Spleen (tissue), 11 donors: Measurements from ENCODE around the gene CLDN6. TPM values are rescaled to one million over a fixed set of nuclear protein-coding genes. Genes with fewer than 3 reads are reported as not detected.

ENCODE experiments used
- DNase-seq: peaks from one replicate; pipeline ENCODE4 v3.0.0-alpha.2; 2020
- H3K27ac ChIP-seq, 8 donors: fragments of 200-600 bp; sonication (generic) in 7 of 8; 1 replicate in 4 of 8; 2 replicates in 4 of 8; pipeline versions ENCODE4 v1.5.0 to v1.8.0; 2016 to 2021; ENCODE audit warnings: inconsistent platforms in 4 of 8, mild to moderate bottlenecking in 4 of 8, moderate library complexity in 1 of 8
- H3K27me3 ChIP-seq, 7 donors: fragments of 200-600 bp; sonication (generic) in 6 of 7; replicated peaks in 1 of 7; 1 replicate in 4 of 7; 2 replicates in 3 of 7; pipeline versions ENCODE4 v1.5.0 to v1.8.0; 2016 to 2021; ENCODE audit warnings: inconsistent platforms in 3 of 7, mild to moderate bottlenecking in 1 of 7
- H3K36me3 ChIP-seq, 6 donors: fragments of 200-600 bp; sonication (generic) in 5 of 6; 1 replicate in 4 of 6; 2 replicates in 2 of 6; pipeline versions ENCODE4 v1.5.0 to v1.8.0; 2016 to 2021; ENCODE audit warnings: inconsistent platforms in 2 of 6
- H3K4me1 ChIP-seq, 6 donors: fragments of 200-600 bp; sonication (generic) in 5 of 6; 1 replicate in 3 of 6; 2 replicates in 3 of 6; pipeline versions ENCODE4 v1.5.0 to v1.8.0; 2016 to 2021; ENCODE audit warnings: inconsistent platforms in 3 of 6
- H3K4me3 ChIP-seq, 8 donors: fragments of 200-600 bp; sonication (generic) in 7 of 8; 1 replicate in 4 of 8; 2 replicates in 4 of 8; pipeline versions ENCODE4 v1.5.0 to v1.8.0; 2016 to 2021; ENCODE audit warnings: inconsistent platforms in 4 of 8, mild to moderate bottlenecking in 4 of 8, moderate library complexity in 2 of 8
- H3K9me3 ChIP-seq, 8 donors: fragments of 200-600 bp; sonication (generic) in 7 of 8; 1 replicate in 4 of 8; 2 replicates in 4 of 8; pipeline versions ENCODE4 v1.5.0 to v1.8.0; 2016 to 2021; ENCODE audit warnings: inconsistent platforms in 4 of 8
- CTCF ChIP-seq, 11 experiments: fragments of 200-600 bp in 7 of 11; fragments of 450-650 bp in 4 of 11; sonication (generic) in 4 of 11; IDR thresholded peaks in 8 of 11; conservative IDR thresholded peaks in 3 of 11; 1 replicate in 7 of 11; 2 replicates in 4 of 11; pipeline versions ENCODE4 v1.4.0 to v1.8.0; 2016 to 2021; ENCODE audit warnings: antibody characterized with exemption in 11 of 11, inconsistent platforms in 4 of 11, mild to moderate bottlenecking in 1 of 11
- POLR2A ChIP-seq, 3 donors: fragments of 450-650 bp; IDR thresholded peaks; one replicate each; pipeline ENCODE4 v1.5.1; 2017; ENCODE audit warnings: antibody characterized with exemption in 3 of 3, mild to moderate bottlenecking in 1 of 3
- POLR2AphosphoS5 ChIP-seq, 3 donors: sonication (generic); formaldehyde crosslinking; IDR thresholded peaks; one replicate each; pipeline ENCODE4 v1.5.1; 2017; ENCODE audit warnings: antibody characterized with exemption in 3 of 3
- WGBS, 5 donors: extraction: QIAGEN DNeasy Blood & Tissue Kit in 3 of 5; methylation state at CpG; one replicate each; pipeline versions ENCODE4 v1.1.5 to v1.1.7; 2013 to 2018; 5-methylcytosine and 5-hydroxymethylcytosine counted together
- intact Hi-C: fragments of 100-400 bp; cut with DNase I; formaldehyde crosslinking; loops from one replicate; pipeline ENCODE4 v1.15.0; 2023; ENCODE audit warnings: low total_unique reads
- polyA plus RNA-seq, 3 donors: library from polyadenylated mRNA; stranded (reverse); fragments of 200-250 nt; gene quantifications; one replicate each; pipeline ENCODE4 v1.2.1, GENCODE V29; 2013
- total RNA-seq, 7 donors: library from RNA; depleted of rRNA in 3 of 7; stranded (reverse); fragments of >200 nt in 3 of 7; fragmentation: NEBNext Ultra II Directional in 4 of 7; extraction: Animal tissue kit (Norgen Biotek cat#: 25700) in 4 of 7; gene quantifications; one replicate each; pipeline versions ENCODE4 v1.1.0 to v1.2.1, GENCODE V29; 2016 to 2021
- donor health status: healthy with polysubstance abuse.
- donor health status: DM: no; HTN: no; CAD: no; lungs with moderate emphysema.
- donor health status: DM: no; HTN: no; CAD: no.
- donor health status: Bipolar disorder and iron deficiency.
- donor health status: healthy.
- donor health status: DM: no; HTN: no; CAD: no.
- donor health status: DM: yes; HTN: yes; CAD: no.

CLDN6 gene
- total and polyA plus RNA-seq, 10 donors, result not detected

GRCh38 chr16:2968368-2968737 is 49.6 kb downstream of the CLDN6 start:
- 14 to 23% (median 16%) methylated on average over 18 of the region's 18 CpGs for WGBS, 5 donors
- Histone ChIP-seq H3K36me3 (peaks cover 0 to 21% (median 0%) of the 10 kb centered on the region in 6 donors), H3K27me3 (peaks cover 21 to 71% (median 53%) of the 10 kb centered on the region in 7 donors), H3K4me3 (peak overlapping the region in 7 of 8 donors; percentile 74 to 95 (median 82)), H3K4me1 (peaks cover 32 to 83% (median 74%) of the 10 kb centered on the region in 6 donors), H3K9me3 (no peaks in the 10 kb centered on the region), H3K27ac (peak overlapping the region in 3 of 8 donors; percentile 46 to 79 (median 75))
- intact Hi-C loops, result no loop called here
- TF ChIP-seq CTCF (IDR thresholded peaks at IDR 0.05 in 8 of 11, conservative IDR thresholded peaks at IDR 0.05 in 3 of 11) (no peak), POLR2A (IDR thresholded peaks at IDR 0.05) (no peak), POLR2AphosphoS5 (IDR thresholded peaks at IDR 0.05) (no peak)
- DNase-seq, result no peak

- peaks cover 27 to 77% (median 59%) of the 10 kb centered on the region in 7 donors for H3K27me3 ChIP-seq
Measured at GRCh38 chr16:2967721-2968161, 50.2 kb downstream of the CLDN6 start.

GRCh38 chr16:2967211-2967631 is 50.8 kb downstream of the CLDN6 start:
- Histone ChIP-seq H3K9me3 (no peaks in the 10 kb centered on the region), H3K36me3 (peaks cover 0 to 9% (median 0%) of the 10 kb centered on the region in 6 donors), H3K4me3 (peak overlapping the region in 6 of 8 donors; percentile 13 to 95 (median 25)), H3K27ac (no peak overlapping the region), H3K27me3 (peaks cover 30 to 82% (median 64%) of the 10 kb centered on the region in 7 donors), H3K4me1 (peaks cover 36 to 94% (median 83%) of the 10 kb centered on the region in 6 donors)
- WGBS, 5 donors, result 7 to 14% (median 13%) methylated on average over 6 to 51 of the region's 51 CpGs
- intact Hi-C loops, result no loop called here
- no peak for TF ChIP-seq POLR2AphosphoS5 (IDR thresholded peaks at IDR 0.05)
- no peak for TF ChIP-seq POLR2A (IDR thresholded peaks at IDR 0.05)
- no peak for TF ChIP-seq CTCF (IDR thresholded peaks at IDR 0.05 in 8 of 11, conservative IDR thresholded peaks at IDR 0.05 in 3 of 11)
- peak; percentile 76 for DNase-seq

More at GRCh38 chr16:2967721-2968161, 50.2 kb downstream of the CLDN6 start:
- Histone ChIP-seq H3K27ac (no peak overlapping the region), H3K9me3 (no peaks in the 10 kb centered on the region), H3K36me3 (peaks cover 0 to 14% (median 0%) of the 10 kb centered on the region in 6 donors), H3K4me1 (peaks cover 36 to 89% (median 80%) of the 10 kb centered on the region in 6 donors), H3K4me3 (peak overlapping the region in 1 of 8 donors; percentile 95)
- peak; percentile 77 for DNase-seq
- intact Hi-C loops, result no loop called here
- TF ChIP-seq POLR2AphosphoS5 (IDR thresholded peaks at IDR 0.05), result no peak
- TF ChIP-seq CTCF (IDR thresholded peaks at IDR 0.05 in 8 of 11, conservative IDR thresholded peaks at IDR 0.05 in 3 of 11), result no peak
- TF ChIP-seq POLR2A (IDR thresholded peaks at IDR 0.05), result no peak
- 42 to 65% (median 55%) methylated on average over 12 to 33 of the region's 33 CpGs for WGBS, 5 donors

GRCh38 chr16:2966808-2967191 is 51.2 kb downstream of the CLDN6 start:
- no peak for TF ChIP-seq POLR2A (IDR thresholded peaks at IDR 0.05)
- peak in 1 of 3 donors; percentile 50 for TF ChIP-seq POLR2AphosphoS5 (IDR thresholded peaks at IDR 0.05)
- peak in 1 of 11 experiments; percentile 19 for TF ChIP-seq CTCF (IDR thresholded peaks at IDR 0.05 in 8 of 11, conservative IDR thresholded peaks at IDR 0.05 in 3 of 11)
- peaks cover 36 to 96% (median 86%) of the 10 kb centered on the region in 6 donors for H3K4me1 ChIP-seq
- intact Hi-C loops, result no loop called here
- peaks cover 30 to 87% (median 69%) of the 10 kb centered on the region in 7 donors for H3K27me3 ChIP-seq
- 0 to 16% (median 4%) methylated on average over 3 to 46 of the region's 46 CpGs for WGBS, 5 donors
- H3K4me3 ChIP-seq, result peak overlapping the region in 6 of 8 donors; percentile 13 to 95 (median 25)
- no peaks in the 10 kb centered on the region for H3K9me3 ChIP-seq
- peak; percentile 85 for DNase-seq
- H3K36me3 ChIP-seq, result peaks cover 0 to 5% (median 0%) of the 10 kb centered on the region in 6 donors
- H3K27ac ChIP-seq, result no peak overlapping the region
